Measurements from ENCODE around the gene POMC.

POMC gene

GRCh38 chr2:25116956-25117355 lies 51.4 kb downstream of the POMC start:
- H3K27me3 ChIP-seq (ENCODE audit: low read depth, low read length) = peaks cover 3% of the 10 kb centered on the region
- H3K79me2 ChIP-seq (ENCODE audit: low read length) = no peaks in the 10 kb centered on the region
- H2AFZ ChIP-seq (ENCODE audit: low read depth, low read length) = no peak overlapping the region
- no peaks in the 10 kb centered on the region for H3K9me3 ChIP-seq (ENCODE audit: insufficient read depth, low read length)
- H4K20me1 ChIP-seq (ENCODE audit: insufficient read depth, low read length) = no peaks in the 10 kb centered on the region
- H3K4me2 ChIP-seq (ENCODE audit: low read length) = no peak overlapping the region
- TF ChIP-seq CTCF (IDR thresholded peaks at IDR 0.05; ENCODE audit: low read depth, low read length) = no peak
- no peak for TF ChIP-seq EZH2phosphoT487 (IDR thresholded peaks at IDR 0.05; ENCODE audit: low read depth)
- H3K9ac ChIP-seq (ENCODE audit: low read length) = no peak overlapping the region
- no peak overlapping the region for H3K4me3 ChIP-seq (ENCODE audit: low read length)
- no peak overlapping the region for H3K27ac ChIP-seq (ENCODE audit: low read length)
- H3K4me1 ChIP-seq (ENCODE audit: low read length) = no peaks in the 10 kb centered on the region
- H3K36me3 ChIP-seq (replicated peaks; ENCODE audit: low read depth, low read length) = no peaks in the 10 kb centered on the region

GRCh38 chr2:25115902-25116301 lies 52.5 kb downstream of the POMC start:
- H3K9me3 ChIP-seq (ENCODE audit: insufficient read depth, low read length) = no peaks in the 10 kb centered on the region
- H3K4me3 ChIP-seq (ENCODE audit: low read length) = no peak overlapping the region
- H4K20me1 ChIP-seq (ENCODE audit: insufficient read depth, low read length) = no peaks in the 10 kb centered on the region
- no peak overlapping the region for H3K9ac ChIP-seq (ENCODE audit: low read length)
- no peak overlapping the region for H3K4me2 ChIP-seq (ENCODE audit: low read length)
- H3K27me3 ChIP-seq (ENCODE audit: low read depth, low read length) = peaks cover 3% of the 10 kb centered on the region
- H3K79me2 ChIP-seq (ENCODE audit: low read length) = no peaks in the 10 kb centered on the region
- H3K27ac ChIP-seq (ENCODE audit: low read length) = no peak overlapping the region
- no peaks in the 10 kb centered on the region for H3K36me3 ChIP-seq (replicated peaks; ENCODE audit: low read depth, low read length)
- H2AFZ ChIP-seq (ENCODE audit: low read depth, low read length) = no peak overlapping the region
- TF ChIP-seq EZH2phosphoT487 (IDR thresholded peaks at IDR 0.05; ENCODE audit: low read depth) (no peak), CTCF (IDR thresholded peaks at IDR 0.05; ENCODE audit: low read depth, low read length) (no peak)
- H3K4me1 ChIP-seq (ENCODE audit: low read length) = no peaks in the 10 kb centered on the region

- Histone ChIP-seq H3K4me3 (ENCODE audit: low read length) (no peak overlapping the region), H3K36me3 (replicated peaks; ENCODE audit: low read depth, low read length) (no peaks in the 10 kb centered on the region), H3K4me2 (ENCODE audit: low read length) (no peak overlapping the region), H3K9me3 (ENCODE audit: insufficient read depth, low read length) (no peaks in the 10 kb centered on the region), H3K4me1 (ENCODE audit: low read length) (no peaks in the 10 kb centered on the region), H2AFZ (ENCODE audit: low read depth, low read length) (no peak overlapping the region), H3K9ac (ENCODE audit: low read length) (no peak overlapping the region), H3K27ac (ENCODE audit: low read length) (no peak overlapping the region), H3K27me3 (ENCODE audit: low read depth, low read length) (peaks cover 5% of the 10 kb centered on the region), H3K79me2 (ENCODE audit: low read length) (no peaks in the 10 kb centered on the region), H4K20me1 (ENCODE audit: insufficient read depth, low read length) (no peaks in the 10 kb centered on the region)
- no peak for TF ChIP-seq CTCF (IDR thresholded peaks at IDR 0.05; ENCODE audit: low read depth, low read length)
- no peak for TF ChIP-seq EZH2phosphoT487 (IDR thresholded peaks at IDR 0.05; ENCODE audit: low read depth)
These were observed 53.0 kb downstream of the POMC start for GRCh38 chr2:25115249-25115883.

- H3K4me2 ChIP-seq (ENCODE audit: low read length) = no peak overlapping the region
- no peaks in the 10 kb centered on the region for H3K9me3 ChIP-seq (ENCODE audit: insufficient read depth, low read length)
- H3K4me3 ChIP-seq (ENCODE audit: low read length) = no peak overlapping the region
These were observed 56.3 kb downstream of the POMC start for GRCh38 chr2:25112113-25112512.

More at GRCh38 chr2:25112113-25112512, 56.3 kb downstream of the POMC start:
- Histone ChIP-seq H3K9ac (ENCODE audit: low read length) (no peak overlapping the region), H3K4me1 (ENCODE audit: low read length) (no peaks in the 10 kb centered on the region), H4K20me1 (ENCODE audit: insufficient read depth, low read length) (no peaks in the 10 kb centered on the region), H2AFZ (ENCODE audit: low read depth, low read length) (no peak overlapping the region), H3K27ac (ENCODE audit: low read length) (no peak overlapping the region), H3K27me3 (ENCODE audit: low read depth, low read length) (peaks cover 5% of the 10 kb centered on the region), H3K79me2 (ENCODE audit: low read length) (no peaks in the 10 kb centered on the region), H3K36me3 (replicated peaks; ENCODE audit: low read depth, low read length) (no peaks in the 10 kb centered on the region)
- TF ChIP-seq CTCF (IDR thresholded peaks at IDR 0.05; ENCODE audit: low read depth, low read length) (no peak), EZH2phosphoT487 (IDR thresholded peaks at IDR 0.05; ENCODE audit: low read depth) (no peak)
